GM23248 (cell line): Measurements from ENCODE around the gene ZNF354C.

Experiments used
- EZH2 ChIP-seq: fragments of 200-600 bp; sonication (generic); IDR thresholded peaks from 2 replicates; pipeline ENCODE4 v1.6.1; 2018; ENCODE audit warnings: antibody characterized with exemption, mild to moderate bottlenecking; ENCODE audit not compliant: insufficient read depth, poor library complexity, severe bottlenecking
- EZH2phosphoT487 ChIP-seq: fragments of 200-600 bp; sonication (generic); IDR thresholded peaks from 2 replicates; pipeline ENCODE4 v1.6.1; 2018; ENCODE audit warnings: antibody characterized with exemption, moderate library complexity, mild to moderate bottlenecking, low read depth; ENCODE audit not compliant: insufficient read depth

DNA sequence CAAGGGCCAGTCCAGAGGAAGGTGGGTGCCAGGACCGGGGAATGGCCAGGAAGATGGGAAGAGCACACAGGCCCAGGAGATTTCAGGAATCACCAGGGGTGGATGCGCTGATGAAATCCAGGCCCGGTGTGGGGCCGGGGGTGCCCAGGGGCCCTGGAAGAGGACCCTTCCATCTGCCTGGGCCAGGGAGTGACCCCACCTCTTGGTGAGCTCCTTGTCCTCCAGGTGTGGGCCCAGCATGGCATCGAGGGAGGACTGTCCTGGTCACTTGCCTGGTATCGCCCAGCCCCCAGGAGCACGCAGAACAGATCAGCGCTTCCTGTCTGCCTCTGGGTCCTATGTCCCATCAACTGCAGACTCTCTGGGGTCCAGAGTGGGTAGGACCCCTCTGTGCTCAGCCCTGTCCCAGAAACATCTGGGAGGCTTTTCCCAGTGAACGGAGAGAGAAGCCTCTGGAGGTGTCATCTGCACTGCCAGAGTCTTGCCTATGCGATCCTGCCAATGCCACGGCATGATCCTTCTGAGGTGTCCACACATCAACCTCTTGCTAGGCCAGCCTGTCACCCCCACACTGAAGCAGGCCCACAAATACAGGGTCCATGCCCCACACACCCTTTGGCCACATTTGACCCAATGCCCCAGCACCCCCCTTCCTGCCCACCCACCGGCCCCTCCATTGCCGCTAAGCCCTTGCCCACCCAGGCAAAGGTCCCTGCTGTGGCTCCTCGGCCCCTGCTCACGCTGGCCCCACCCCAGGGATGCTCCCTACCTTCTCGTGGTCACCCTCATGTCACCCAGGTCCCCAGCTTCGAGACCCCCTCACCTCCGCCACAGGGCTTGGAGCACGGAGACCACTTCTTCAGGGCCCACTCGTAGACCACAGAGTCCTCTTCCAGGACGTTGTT, 67.2 kb downstream of the ZNF354C start:
- TF ChIP-seq EZH2, result no peak
- TF ChIP-seq EZH2phosphoT487, result no peak
